ENCODE measurements around the gene DNAJB14.

DNA sequence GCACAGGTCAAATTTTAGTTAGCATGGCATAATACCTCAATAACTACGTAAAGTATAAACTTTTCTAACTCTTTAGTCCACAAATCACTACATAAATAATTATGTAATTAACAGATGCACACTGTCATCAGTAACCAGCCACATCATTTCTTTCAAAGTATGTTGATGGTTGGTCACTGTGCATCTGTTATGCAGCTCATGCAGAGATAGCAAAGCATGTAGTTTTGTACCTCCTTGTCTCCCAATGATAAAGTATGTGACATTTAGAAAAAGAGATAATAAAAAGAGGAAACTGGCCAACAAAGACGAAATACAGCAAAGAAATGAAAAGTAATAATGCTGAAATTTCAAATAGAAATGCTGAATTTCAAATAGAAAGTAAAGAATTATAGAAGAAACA lies 55.1 kb downstream of the DNAJB14 start:
- no peak for TF ChIP-seq POLR2A (IDR thresholded peaks at IDR 0.05)
- TF ChIP-seq, protein P1, sequence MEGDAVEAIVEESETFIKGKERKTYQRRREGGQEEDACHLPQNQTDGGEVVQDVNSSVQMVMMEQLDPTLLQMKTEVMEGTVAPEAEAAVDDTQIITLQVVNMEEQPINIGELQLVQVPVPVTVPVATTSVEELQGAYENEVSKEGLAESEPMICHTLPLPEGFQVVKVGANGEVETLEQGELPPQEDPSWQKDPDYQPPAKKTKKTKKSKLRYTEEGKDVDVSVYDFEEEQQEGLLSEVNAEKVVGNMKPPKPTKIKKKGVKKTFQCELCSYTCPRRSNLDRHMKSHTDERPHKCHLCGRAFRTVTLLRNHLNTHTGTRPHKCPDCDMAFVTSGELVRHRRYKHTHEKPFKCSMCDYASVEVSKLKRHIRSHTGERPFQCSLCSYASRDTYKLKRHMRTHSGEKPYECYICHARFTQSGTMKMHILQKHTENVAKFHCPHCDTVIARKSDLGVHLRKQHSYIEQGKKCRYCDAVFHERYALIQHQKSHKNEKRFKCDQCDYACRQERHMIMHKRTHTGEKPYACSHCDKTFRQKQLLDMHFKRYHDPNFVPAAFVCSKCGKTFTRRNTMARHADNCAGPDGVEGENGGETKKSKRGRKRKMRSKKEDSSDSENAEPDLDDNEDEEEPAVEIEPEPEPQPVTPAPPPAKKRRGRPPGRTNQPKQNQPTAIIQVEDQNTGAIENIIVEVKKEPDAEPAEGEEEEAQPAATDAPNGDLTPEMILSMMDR (IDR thresholded peaks at IDR 0.05): no peak
